Measurements from ENCODE around the gene RPL19.

The RPL19 gene

GRCh38 chr17:39210093-39210434, 10.0 kb downstream of the RPL19 start:
- Histone ChIP-seq H3K27ac (no peak overlapping the region), H2AFZ (peak overlapping the region; percentile 86), H3K79me2 (no peaks in the 10 kb centered on the region), H3K4me1 (peaks cover 9% of the 10 kb centered on the region), H3K9ac (no peak overlapping the region), H3K36me3 (ENCODE audit: control insufficient read depth, insufficient read depth, low read length) (no peaks in the 10 kb centered on the region), H3K27me3 (ENCODE audit: control insufficient read depth, insufficient read depth, low read length) (no peaks in the 10 kb centered on the region), H3K9me3 (ENCODE audit: control insufficient read depth, low read length) (no peaks in the 10 kb centered on the region), H3K4me2 (ENCODE audit: low read length) (peak overlapping the region; percentile 60), H3K4me3 (ENCODE audit: low read depth, low read length) (peak overlapping the region; percentile 12)
- no peak for TF ChIP-seq CTCF (IDR thresholded peaks at IDR 0.05)

- TF ChIP-seq CTCF (IDR thresholded peaks at IDR 0.05) = no peak
- peaks cover 9% of the 10 kb centered on the region for H3K4me1 ChIP-seq
- H3K36me3 ChIP-seq (ENCODE audit: control insufficient read depth, insufficient read depth, low read length) = no peaks in the 10 kb centered on the region
- H3K27ac ChIP-seq = no peak overlapping the region
- H2AFZ ChIP-seq = no peak overlapping the region
- no peak overlapping the region for H3K9ac ChIP-seq
- H3K4me3 ChIP-seq (ENCODE audit: low read depth, low read length) = no peak overlapping the region
- no peaks in the 10 kb centered on the region for H3K79me2 ChIP-seq
- H3K9me3 ChIP-seq (ENCODE audit: control insufficient read depth, low read length) = no peaks in the 10 kb centered on the region
- H3K4me2 ChIP-seq (ENCODE audit: low read length) = no peak overlapping the region
- no peaks in the 10 kb centered on the region for H3K27me3 ChIP-seq (ENCODE audit: control insufficient read depth, insufficient read depth, low read length)
Measured at GRCh38 chr17:39212195-39212810, 12.2 kb downstream of the RPL19 start.

- peak overlapping the region; percentile 1 for H2AFZ ChIP-seq
- H3K4me2 ChIP-seq (ENCODE audit: low read length) = no peak overlapping the region
- peaks cover 9% of the 10 kb centered on the region for H3K4me1 ChIP-seq
- H3K79me2 ChIP-seq = no peaks in the 10 kb centered on the region
- H3K4me3 ChIP-seq (ENCODE audit: low read depth, low read length) = no peak overlapping the region
- no peaks in the 10 kb centered on the region for H3K27me3 ChIP-seq (ENCODE audit: control insufficient read depth, insufficient read depth, low read length)
- no peak overlapping the region for H3K27ac ChIP-seq
- no peak for TF ChIP-seq CTCF (IDR thresholded peaks at IDR 0.05)
- H3K9ac ChIP-seq = no peak overlapping the region
- H3K9me3 ChIP-seq (ENCODE audit: control insufficient read depth, low read length) = no peaks in the 10 kb centered on the region
- H3K36me3 ChIP-seq (ENCODE audit: control insufficient read depth, insufficient read depth, low read length) = no peaks in the 10 kb centered on the region
Measured at GRCh38 chr17:39212841-39213480, 12.9 kb downstream of the RPL19 start.

GRCh38 chr17:39213852-39214251, 13.8 kb downstream of the RPL19 start:
- H3K4me1 ChIP-seq = peaks cover 8% of the 10 kb centered on the region
- H3K9ac ChIP-seq = no peak overlapping the region
- no peak overlapping the region for H3K4me2 ChIP-seq (ENCODE audit: low read length)
- no peak overlapping the region for H2AFZ ChIP-seq
- no peak overlapping the region for H3K27ac ChIP-seq
- H3K9me3 ChIP-seq (ENCODE audit: control insufficient read depth, low read length) = no peaks in the 10 kb centered on the region
- H3K36me3 ChIP-seq (ENCODE audit: control insufficient read depth, insufficient read depth, low read length) = no peaks in the 10 kb centered on the region
- H3K79me2 ChIP-seq = no peaks in the 10 kb centered on the region
- H3K27me3 ChIP-seq (ENCODE audit: control insufficient read depth, insufficient read depth, low read length) = no peaks in the 10 kb centered on the region
- H3K4me3 ChIP-seq (ENCODE audit: low read depth, low read length) = no peak overlapping the region
- no peak for TF ChIP-seq CTCF (IDR thresholded peaks at IDR 0.05)
